Uterus (tissue), 2 donors: Measurements from ENCODE around the gene SEMA3B.

Source experiments
- POLR2A ChIP-seq, 2 donors: fragments of 450-650 bp; IDR thresholded peaks; one replicate each; pipeline ENCODE4 v1.6.1; 2016; ENCODE audit warnings: antibody characterized with exemption in 2 of 2, mild to moderate bottlenecking in 1 of 2, moderate library complexity in 1 of 2
- TF ChIP-seq, protein P1 (sequence below), 4 experiments: fragments of 200-600 bp in 2 of 4; fragments of 450-650 bp in 2 of 4; sonication (generic) in 2 of 4; IDR thresholded peaks; one replicate each; pipeline ENCODE4 v1.5.1; 2016 to 2019; ENCODE audit warnings: antibody characterized with exemption in 4 of 4, mild to moderate bottlenecking in 2 of 4, moderate library complexity in 1 of 4

DNA sequence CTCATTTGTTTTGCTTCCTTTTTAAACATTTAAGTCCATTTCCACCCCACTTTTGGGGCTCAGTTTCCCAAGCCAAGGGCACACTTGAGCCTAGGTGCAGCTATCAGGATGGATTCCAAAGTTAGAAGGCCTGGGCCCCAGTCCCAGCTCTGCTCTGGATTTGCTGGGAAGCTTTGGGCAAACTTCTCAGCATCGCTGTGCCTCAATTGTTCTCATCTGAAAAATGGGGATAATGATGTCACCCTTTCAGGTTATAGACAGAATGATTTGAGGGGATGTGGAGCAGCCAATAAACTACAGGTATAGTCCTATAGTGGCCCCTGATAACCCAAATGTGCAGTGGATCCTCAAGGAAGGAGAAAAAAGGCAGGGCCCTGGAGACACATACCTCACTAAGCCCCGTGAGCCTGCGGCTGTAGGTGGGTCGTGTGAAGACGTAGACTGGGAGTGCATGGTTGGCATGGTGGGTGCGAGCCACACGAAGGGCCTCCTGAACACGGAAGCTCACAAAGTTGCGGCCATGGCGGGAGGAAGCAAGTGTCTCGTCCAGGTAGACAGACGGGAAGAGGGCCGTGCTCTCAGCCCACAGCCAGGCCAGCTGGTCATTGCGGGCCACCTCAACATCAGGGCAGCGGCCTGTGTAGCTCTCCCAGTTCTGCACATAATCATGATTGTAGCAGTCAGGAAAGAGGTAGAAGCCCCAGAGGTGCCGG lies 50.4 kb downstream of the SEMA3B start:
- TF ChIP-seq, protein P1, sequence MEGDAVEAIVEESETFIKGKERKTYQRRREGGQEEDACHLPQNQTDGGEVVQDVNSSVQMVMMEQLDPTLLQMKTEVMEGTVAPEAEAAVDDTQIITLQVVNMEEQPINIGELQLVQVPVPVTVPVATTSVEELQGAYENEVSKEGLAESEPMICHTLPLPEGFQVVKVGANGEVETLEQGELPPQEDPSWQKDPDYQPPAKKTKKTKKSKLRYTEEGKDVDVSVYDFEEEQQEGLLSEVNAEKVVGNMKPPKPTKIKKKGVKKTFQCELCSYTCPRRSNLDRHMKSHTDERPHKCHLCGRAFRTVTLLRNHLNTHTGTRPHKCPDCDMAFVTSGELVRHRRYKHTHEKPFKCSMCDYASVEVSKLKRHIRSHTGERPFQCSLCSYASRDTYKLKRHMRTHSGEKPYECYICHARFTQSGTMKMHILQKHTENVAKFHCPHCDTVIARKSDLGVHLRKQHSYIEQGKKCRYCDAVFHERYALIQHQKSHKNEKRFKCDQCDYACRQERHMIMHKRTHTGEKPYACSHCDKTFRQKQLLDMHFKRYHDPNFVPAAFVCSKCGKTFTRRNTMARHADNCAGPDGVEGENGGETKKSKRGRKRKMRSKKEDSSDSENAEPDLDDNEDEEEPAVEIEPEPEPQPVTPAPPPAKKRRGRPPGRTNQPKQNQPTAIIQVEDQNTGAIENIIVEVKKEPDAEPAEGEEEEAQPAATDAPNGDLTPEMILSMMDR (IDR thresholded peaks at IDR 0.05): no peak
- no peak for TF ChIP-seq POLR2A (IDR thresholded peaks at IDR 0.05)
